Brain microvascular endothelial cell (primary cell): ENCODE measurements around the gene TTC4.

Experiments used
- DNase-seq: peaks from one replicate; pipeline ENCODE4 v3.0.0-alpha.2; 2020
- H3K27ac ChIP-seq: fragments of 250-450 bp; sonication (Bioruptor Pico); 2 replicates; pipeline ENCODE4 v1.5.1; 2020; ENCODE audit warnings: mild to moderate bottlenecking, moderate library complexity
- H3K27me3 ChIP-seq: fragments of 250-450 bp; sonication (Bioruptor Pico); replicated peaks from 2 replicates; pipeline ENCODE4 v1.5.1; 2020; ENCODE audit warnings: mild to moderate bottlenecking
- H3K36me3 ChIP-seq: fragments of 250-450 bp; sonication (Bioruptor Pico); replicated peaks from 2 replicates; pipeline ENCODE4 v1.5.1; 2020; ENCODE audit warnings: mild to moderate bottlenecking
- H3K4me3 ChIP-seq: 2 replicates; pipeline ENCODE4 v1.5.1; 2011; ENCODE audit warnings: low read depth, mild to moderate bottlenecking, control low read depth, low read length, moderate library complexity
- CTCF ChIP-seq: IDR thresholded peaks from 2 replicates; pipeline ENCODE4 v1.5.1; 2011; ENCODE audit warnings: low read depth, mild to moderate bottlenecking, moderate library complexity, low read length, control low read depth, inconsistent platforms; ENCODE audit errors: missing control alignments
- in situ Hi-C: cut with HindIII; loops from 2 replicates; pipeline ENCODE4 v1.10.0; 2017; ENCODE audit warnings: low sequenced_read_pairs, low pct_ligation_motif_present

Gene TTC4

GRCh38 chr1:54758678-54759348, 43.2 kb downstream of the TTC4 start:
- Histone ChIP-seq H3K27me3 (no peaks in the 10 kb centered on the region), H3K27ac (no peak overlapping the region), H3K36me3 (peaks cover 9% of the 10 kb centered on the region), H3K4me3 (no peak overlapping the region)
- DNase-seq = no peak
- in situ Hi-C loops = no loop called here
- no peak for TF ChIP-seq CTCF

- Histone ChIP-seq H3K4me3 (peak overlapping the region; percentile 98), H3K36me3 (no peaks in the 10 kb centered on the region), H3K27ac (peak overlapping the region; percentile 48), H3K27me3 (no peaks in the 10 kb centered on the region)
- TF ChIP-seq CTCF = no peak
- in situ Hi-C loops = no loop called here
- DNase-seq = peak; percentile 8
These were observed 48.1 kb downstream of the TTC4 start for GRCh38 chr1:54763816-54764132.

GRCh38 chr1:54764133-54764921, 48.7 kb downstream of the TTC4 start, which contains the start of gene PARS2:
PARS2 (minus strand) TSS chr1:54764523; CDS start chr1:54759161, 5,362 bp downstream.
- Histone ChIP-seq H3K4me3 (peak within 1 kb of the TSS; percentile 98), H3K27me3 (no peaks in the 10 kb centered on the region), H3K36me3 (no peaks in the 10 kb centered on the region), H3K27ac (peak within 1 kb of the TSS; percentile 48)
- peak; percentile 98 for DNase-seq
- no peak for TF ChIP-seq CTCF
- in situ Hi-C loops = no loop called here

GRCh38 chr1:54764922-54765561, 49.4 kb downstream of the TTC4 start:
- peak overlapping the region; percentile 12 for H3K27ac ChIP-seq
- TF ChIP-seq CTCF = no peak
- H3K27me3 ChIP-seq = no peaks in the 10 kb centered on the region
- in situ Hi-C loops = no loop called here
- peak overlapping the region; percentile 52 for H3K4me3 ChIP-seq
- no peaks in the 10 kb centered on the region for H3K36me3 ChIP-seq
- no peak for DNase-seq

- H3K4me3 ChIP-seq = no peak overlapping the region
- no peak for DNase-seq
- TF ChIP-seq CTCF = no peak
- in situ Hi-C loops = no loop called here
- no peak overlapping the region for H3K27ac ChIP-seq
- H3K36me3 ChIP-seq = no peaks in the 10 kb centered on the region
- H3K27me3 ChIP-seq = no peaks in the 10 kb centered on the region
These were observed 51.1 kb downstream of the TTC4 start for GRCh38 chr1:54766726-54767125.
